Breast epithelium (tissue), 4 donors: ENCODE results near the gene KIAA0825. TPM values are rescaled to one million over a fixed set of nuclear protein-coding genes. Genes with fewer than 3 reads are reported as not detected.

Source experiments
- DNase-seq, 2 donors: peaks; one replicate each; pipeline ENCODE4 v3.0.0-alpha.2; 2019; ENCODE audit warnings: low spot score in 2 of 2
- H3K27ac ChIP-seq, 2 donors: fragments of 200-600 bp; sonication (generic) in 1 of 2; one replicate each; pipeline ENCODE4 v1.5.1; 2016 to 2019; ENCODE audit warnings: mild to moderate bottlenecking in 1 of 2
- H3K27me3 ChIP-seq, 2 donors: fragments of 200-600 bp; sonication (generic) in 1 of 2; one replicate each; pipeline versions ENCODE4 v1.5.1 to v1.6.0; 2017 to 2019; ENCODE audit warnings: control low read depth in 1 of 2, mild to moderate bottlenecking in 1 of 2
- H3K36me3 ChIP-seq: fragments of 200-600 bp; one replicate; pipeline ENCODE4 v1.5.1; 2019
- H3K4me1 ChIP-seq, 2 donors: fragments of 200-600 bp; sonication (generic); one replicate each; pipeline ENCODE4 v1.5.1; 2016 to 2019; ENCODE audit warnings: control low read depth in 1 of 2
- H3K4me3 ChIP-seq, 3 donors: fragments of 200-600 bp; sonication (generic); 1 replicate in 2 of 3; 2 replicates in 1 of 3; pipeline ENCODE4 v1.5.1; 2016 to 2019; ENCODE audit warnings: mild to moderate bottlenecking in 3 of 3, moderate library complexity in 2 of 3
- H3K9me3 ChIP-seq, 2 donors: fragments of 200-600 bp; sonication (generic) in 1 of 2; one replicate each; pipeline ENCODE4 v1.5.1; 2016 to 2019; ENCODE audit warnings: control low read depth in 1 of 2
- POLR2A ChIP-seq: fragments of 450-650 bp; IDR thresholded peaks from one replicate; pipeline ENCODE4 v1.6.1; 2016; ENCODE audit warnings: antibody characterized with exemption, mild to moderate bottlenecking, moderate library complexity
- POLR2AphosphoS5 ChIP-seq, 3 donors: sonication (generic); formaldehyde crosslinking; IDR thresholded peaks; one replicate each; pipeline ENCODE4 v1.6.1; 2017; ENCODE audit warnings: antibody characterized with exemption in 3 of 3
- intact Hi-C: fragments of 100-400 bp; cut with DNase I; formaldehyde crosslinking; loops from one replicate; pipeline ENCODE4 v1.15.1; 2023; ENCODE audit warnings: low total_unique reads
- total RNA-seq, 3 donors: library from RNA; depleted of rRNA; stranded (reverse); fragments of >200 nt; gene quantifications; one replicate each; pipeline ENCODE4 v1.1.0, GENCODE V29; 2016
- TF ChIP-seq, protein P1 (sequence below), 3 donors: fragments of 450-650 bp; IDR thresholded peaks; one replicate each; pipeline ENCODE4 v1.5.1; 2016 to 2017; ENCODE audit warnings: antibody characterized with exemption in 3 of 3, mild to moderate bottlenecking in 3 of 3, moderate library complexity in 3 of 3

KIAA0825 gene
- total RNA-seq, 3 donors from 2014 or later: 5.9 to 15.5 (median 7.9) TPM

DNA sequence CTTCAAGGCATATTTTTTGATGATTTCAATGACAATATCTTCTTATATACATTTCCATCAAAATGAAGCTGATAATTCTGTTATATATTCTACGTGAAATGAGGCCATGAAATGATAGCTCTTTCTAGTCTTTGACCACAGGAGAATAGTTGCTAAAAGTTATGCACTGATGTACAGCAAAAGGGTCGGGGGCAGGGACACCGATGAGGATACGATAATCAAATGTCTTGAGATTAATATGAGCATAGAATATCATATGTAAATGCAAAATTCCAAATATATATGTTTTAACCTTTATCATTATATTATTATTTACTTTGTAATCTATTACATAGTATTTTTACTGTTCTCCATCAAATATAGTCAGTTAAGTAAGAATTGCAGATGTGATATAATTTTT lies 264.8 kb downstream of the KIAA0825 start:
- no peak for DNase-seq
- Histone ChIP-seq H3K4me1 (no peaks in the 10 kb centered on the region), H3K27ac (no peak overlapping the region), H3K4me3 (no peak overlapping the region), H3K9me3 (peaks cover 5 to 8% of the 10 kb centered on the region in 2 donors), H3K36me3 (no peaks in the 10 kb centered on the region), H3K27me3 (no peaks in the 10 kb centered on the region)
- intact Hi-C loops: no loop called here
- TF ChIP-seq POLR2AphosphoS5 (IDR thresholded peaks at IDR 0.05): no peak
- TF ChIP-seq, protein P1, sequence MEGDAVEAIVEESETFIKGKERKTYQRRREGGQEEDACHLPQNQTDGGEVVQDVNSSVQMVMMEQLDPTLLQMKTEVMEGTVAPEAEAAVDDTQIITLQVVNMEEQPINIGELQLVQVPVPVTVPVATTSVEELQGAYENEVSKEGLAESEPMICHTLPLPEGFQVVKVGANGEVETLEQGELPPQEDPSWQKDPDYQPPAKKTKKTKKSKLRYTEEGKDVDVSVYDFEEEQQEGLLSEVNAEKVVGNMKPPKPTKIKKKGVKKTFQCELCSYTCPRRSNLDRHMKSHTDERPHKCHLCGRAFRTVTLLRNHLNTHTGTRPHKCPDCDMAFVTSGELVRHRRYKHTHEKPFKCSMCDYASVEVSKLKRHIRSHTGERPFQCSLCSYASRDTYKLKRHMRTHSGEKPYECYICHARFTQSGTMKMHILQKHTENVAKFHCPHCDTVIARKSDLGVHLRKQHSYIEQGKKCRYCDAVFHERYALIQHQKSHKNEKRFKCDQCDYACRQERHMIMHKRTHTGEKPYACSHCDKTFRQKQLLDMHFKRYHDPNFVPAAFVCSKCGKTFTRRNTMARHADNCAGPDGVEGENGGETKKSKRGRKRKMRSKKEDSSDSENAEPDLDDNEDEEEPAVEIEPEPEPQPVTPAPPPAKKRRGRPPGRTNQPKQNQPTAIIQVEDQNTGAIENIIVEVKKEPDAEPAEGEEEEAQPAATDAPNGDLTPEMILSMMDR (IDR thresholded peaks at IDR 0.05): no peak
- no peak for TF ChIP-seq POLR2A

DNA sequence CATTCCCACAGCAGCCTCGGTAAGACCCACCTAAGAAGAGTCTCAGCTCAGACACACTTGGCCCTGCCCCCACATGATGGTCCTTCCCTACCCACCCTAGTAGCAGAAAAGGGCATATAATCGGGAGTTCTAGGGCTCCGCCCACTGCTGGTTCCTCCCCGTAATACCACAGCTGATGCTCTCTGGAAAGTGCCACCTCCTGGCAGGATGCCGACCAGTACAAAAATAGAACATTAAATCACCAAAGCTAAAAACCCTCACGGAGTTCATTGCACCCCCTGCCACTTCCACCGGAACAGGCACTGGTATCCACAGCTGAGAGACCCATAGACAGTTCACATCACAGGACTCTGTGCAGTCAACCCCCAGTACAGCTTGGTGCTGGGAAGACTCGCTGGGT lies 271.3 kb downstream of the KIAA0825 start:
- intact Hi-C loops: no loop called here
- DNase-seq: no peak
- Histone ChIP-seq H3K4me3 (no peak overlapping the region), H3K4me1 (no peaks in the 10 kb centered on the region), H3K27me3 (no peaks in the 10 kb centered on the region), H3K9me3 (peaks cover 11 to 16% of the 10 kb centered on the region in 2 donors), H3K27ac (no peak overlapping the region), H3K36me3 (no peaks in the 10 kb centered on the region)
- TF ChIP-seq, protein P1 (IDR thresholded peaks at IDR 0.05): no peak

DNA sequence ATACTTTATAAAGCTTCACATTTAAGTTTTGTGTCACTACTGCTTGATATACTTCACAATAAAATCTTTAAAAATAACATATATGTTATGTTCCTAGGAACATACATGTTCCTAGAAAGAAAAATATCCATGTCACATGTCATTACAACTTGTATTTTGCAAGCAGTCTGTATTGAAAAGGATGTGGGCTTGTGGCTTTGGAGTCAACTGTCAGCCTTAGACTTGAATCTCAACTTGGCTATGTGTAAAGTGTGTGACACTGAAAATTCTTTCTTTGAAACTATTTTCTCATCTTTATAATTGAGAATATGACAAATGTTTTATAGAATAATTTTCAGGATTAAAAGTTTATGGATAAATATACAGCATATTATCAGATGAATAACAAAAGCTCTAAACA lies 273.1 kb downstream of the KIAA0825 start:
- no peak for DNase-seq
- H3K4me1 ChIP-seq: no peaks in the 10 kb centered on the region
- no peaks in the 10 kb centered on the region for H3K27me3 ChIP-seq
- H3K4me3 ChIP-seq: no peak overlapping the region
- TF ChIP-seq, protein P1 (IDR thresholded peaks at IDR 0.05): no peak
- no peak for TF ChIP-seq POLR2A
- TF ChIP-seq POLR2AphosphoS5 (IDR thresholded peaks at IDR 0.05): no peak
- no peaks in the 10 kb centered on the region for H3K36me3 ChIP-seq
- no peak overlapping the region for H3K27ac ChIP-seq
- peaks cover 11 to 12% of the 10 kb centered on the region in 2 donors for H3K9me3 ChIP-seq
- intact Hi-C loops: no loop called here

DNA sequence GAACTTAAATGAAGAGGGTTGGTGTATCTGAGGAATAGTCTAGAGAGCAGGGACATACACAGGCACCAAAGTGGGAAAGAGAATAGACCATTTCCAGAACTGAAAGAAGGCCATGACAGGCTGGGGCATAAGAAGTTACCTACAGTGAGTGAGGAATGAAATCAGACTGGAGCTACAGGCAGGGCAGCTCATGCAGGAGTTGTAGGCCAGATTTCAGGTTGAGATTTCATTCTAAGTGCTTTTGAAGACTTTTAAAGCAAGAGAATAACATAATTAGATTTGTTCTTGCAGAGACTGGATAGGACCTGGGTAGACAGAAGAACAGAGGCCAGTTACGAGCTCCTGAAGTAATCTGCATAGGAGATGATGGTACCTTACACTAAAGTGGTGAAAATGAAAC lies 280.8 kb downstream of the KIAA0825 start:
- H3K9me3 ChIP-seq: no peaks in the 10 kb centered on the region
- no peaks in the 10 kb centered on the region for H3K36me3 ChIP-seq
- H3K4me1 ChIP-seq: no peaks in the 10 kb centered on the region
- H3K27me3 ChIP-seq: no peaks in the 10 kb centered on the region
- H3K4me3 ChIP-seq: no peak overlapping the region
- DNase-seq: no peak
- no peak overlapping the region for H3K27ac ChIP-seq
- intact Hi-C loops: no loop called here
- TF ChIP-seq, protein P1 (IDR thresholded peaks at IDR 0.05): no peak
- TF ChIP-seq POLR2AphosphoS5 (IDR thresholded peaks at IDR 0.05) (no peak), POLR2A (no peak)

DNA sequence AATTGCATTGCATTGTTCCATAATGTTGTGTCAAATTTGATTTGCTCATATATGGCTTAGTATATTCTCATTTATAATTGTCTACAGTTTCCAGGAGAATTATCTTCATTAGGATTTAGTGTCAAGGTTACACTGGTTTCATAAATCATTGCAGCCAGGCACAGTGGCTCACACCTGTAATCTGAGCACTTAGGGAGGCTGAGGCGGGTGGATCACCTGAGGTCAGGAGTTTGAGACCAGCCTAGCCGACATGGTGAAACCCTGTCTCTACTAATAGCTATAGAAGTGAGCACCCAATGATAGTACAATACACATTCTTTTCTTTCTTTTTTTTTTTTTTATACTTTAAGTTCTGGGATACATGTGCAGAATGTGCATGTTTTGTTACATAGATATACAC lies 282.5 kb downstream of the KIAA0825 start:
- TF ChIP-seq, protein P1 (IDR thresholded peaks at IDR 0.05): no peak
- TF ChIP-seq POLR2AphosphoS5 (IDR thresholded peaks at IDR 0.05): no peak
- no peak for TF ChIP-seq POLR2A
- H3K36me3 ChIP-seq: no peaks in the 10 kb centered on the region
- H3K9me3 ChIP-seq: no peaks in the 10 kb centered on the region
- no peak overlapping the region for H3K27ac ChIP-seq
- no peak for DNase-seq
- H3K4me3 ChIP-seq: no peak overlapping the region
- intact Hi-C loops: no loop called here
- H3K27me3 ChIP-seq: no peaks in the 10 kb centered on the region
- no peaks in the 10 kb centered on the region for H3K4me1 ChIP-seq
